Measurements from ENCODE around the gene ZSWIM1. TPM values are rescaled to one million over a fixed set of nuclear protein-coding genes. Genes with fewer than 3 reads are reported as not detected.

ZSWIM1 gene
- total and polyA plus RNA-seq, 11 donors: 3.9 to 16.3 (median 10.4) TPM

DNA sequence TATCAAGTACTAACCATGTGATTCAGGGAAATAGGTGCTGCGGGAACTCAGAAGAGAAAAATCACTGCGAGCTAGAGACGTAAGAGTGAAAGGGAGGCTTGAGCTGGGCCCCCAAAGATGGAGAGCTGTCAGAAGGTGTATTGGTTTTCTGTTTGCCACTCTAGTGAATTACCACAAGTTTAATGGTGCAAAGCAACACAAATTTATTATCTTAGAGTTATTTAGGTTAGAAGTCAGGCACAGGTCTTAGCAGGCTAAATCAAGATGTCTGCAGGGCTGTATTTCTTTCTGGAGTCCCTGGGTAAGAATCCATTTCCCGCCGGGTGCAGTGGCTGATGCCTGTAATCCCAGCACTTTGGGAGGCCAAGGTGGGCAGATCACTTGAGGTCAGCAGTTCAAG, 21.1 kb upstream of the ZSWIM1 start:
- 95 to 98% (median 96%) methylated on average over 5 of the region's 5 CpGs for WGBS, 4 donors
- DNase-seq (no peak), ATAC-seq (no peak)
- no peak overlapping the region for H3K27ac ChIP-seq
- intact Hi-C loops (cut with DNase I): no loop called here
- TF ChIP-seq POLR2A (IDR thresholded peaks at IDR 0.05): no peak
- TF ChIP-seq, protein P1, sequence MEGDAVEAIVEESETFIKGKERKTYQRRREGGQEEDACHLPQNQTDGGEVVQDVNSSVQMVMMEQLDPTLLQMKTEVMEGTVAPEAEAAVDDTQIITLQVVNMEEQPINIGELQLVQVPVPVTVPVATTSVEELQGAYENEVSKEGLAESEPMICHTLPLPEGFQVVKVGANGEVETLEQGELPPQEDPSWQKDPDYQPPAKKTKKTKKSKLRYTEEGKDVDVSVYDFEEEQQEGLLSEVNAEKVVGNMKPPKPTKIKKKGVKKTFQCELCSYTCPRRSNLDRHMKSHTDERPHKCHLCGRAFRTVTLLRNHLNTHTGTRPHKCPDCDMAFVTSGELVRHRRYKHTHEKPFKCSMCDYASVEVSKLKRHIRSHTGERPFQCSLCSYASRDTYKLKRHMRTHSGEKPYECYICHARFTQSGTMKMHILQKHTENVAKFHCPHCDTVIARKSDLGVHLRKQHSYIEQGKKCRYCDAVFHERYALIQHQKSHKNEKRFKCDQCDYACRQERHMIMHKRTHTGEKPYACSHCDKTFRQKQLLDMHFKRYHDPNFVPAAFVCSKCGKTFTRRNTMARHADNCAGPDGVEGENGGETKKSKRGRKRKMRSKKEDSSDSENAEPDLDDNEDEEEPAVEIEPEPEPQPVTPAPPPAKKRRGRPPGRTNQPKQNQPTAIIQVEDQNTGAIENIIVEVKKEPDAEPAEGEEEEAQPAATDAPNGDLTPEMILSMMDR (IDR thresholded peaks at IDR 0.05): no peak
- H3K36me3 ChIP-seq: peaks cover 0 to 3% (median 0%) of the 10 kb centered on the region in 9 donors
- no peaks in the 10 kb centered on the region for H3K27me3 ChIP-seq
- no peaks in the 10 kb centered on the region for H3K9me3 ChIP-seq
- H3K4me1 ChIP-seq: peaks cover 3 to 33% (median 27%) of the 10 kb centered on the region in 12 donors
- H3K4me3 ChIP-seq: no peak overlapping the region

DNA sequence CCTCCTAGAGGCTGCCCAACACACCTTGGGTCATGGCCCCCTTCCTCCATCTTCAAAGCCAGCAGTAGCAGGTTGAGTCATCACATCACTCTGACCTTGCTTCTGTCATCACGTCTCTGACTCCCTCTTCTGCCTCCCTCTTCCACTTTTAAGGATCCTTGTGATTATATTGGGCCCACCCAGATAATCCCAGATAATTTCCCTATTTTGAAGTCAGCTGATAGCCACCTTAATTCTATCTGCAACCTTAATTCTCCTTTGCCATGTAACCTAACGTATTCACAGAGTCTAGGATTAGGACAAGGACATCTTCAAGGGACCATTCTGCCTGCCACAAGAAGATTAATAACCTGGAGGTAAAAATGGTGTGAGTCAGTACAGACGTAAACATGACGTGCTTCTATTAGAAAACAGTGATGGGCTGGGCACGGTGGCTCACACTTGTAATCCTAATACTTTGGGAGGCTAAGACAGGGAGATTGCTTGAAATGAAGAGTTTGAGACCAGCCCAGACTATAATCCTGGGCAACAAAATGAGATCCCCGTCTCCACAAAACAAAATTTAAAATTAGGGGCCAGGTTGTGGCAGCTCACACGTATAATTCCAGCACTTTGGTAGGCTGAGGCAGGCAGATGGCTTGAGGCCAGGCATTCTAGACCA, 20.3 kb upstream of the ZSWIM1 start:
- Histone ChIP-seq H3K4me1 (peaks cover 3 to 25% (median 19%) of the 10 kb centered on the region in 12 donors), H3K27ac (no peak overlapping the region), H3K27me3 (no peaks in the 10 kb centered on the region), H3K9me3 (no peaks in the 10 kb centered on the region), H3K36me3 (no peaks in the 10 kb centered on the region), H3K4me3 (no peak overlapping the region)
- intact Hi-C loops (cut with DNase I): no loop called here
- 65 to 78% (median 74%) methylated on average over 7 of the region's 7 CpGs for WGBS, 4 donors
- ATAC-seq: no peak
- no peak for DNase-seq
- no peak for TF ChIP-seq POLR2A (IDR thresholded peaks at IDR 0.05)
- TF ChIP-seq, protein P1 (IDR thresholded peaks at IDR 0.05): no peak

DNA sequence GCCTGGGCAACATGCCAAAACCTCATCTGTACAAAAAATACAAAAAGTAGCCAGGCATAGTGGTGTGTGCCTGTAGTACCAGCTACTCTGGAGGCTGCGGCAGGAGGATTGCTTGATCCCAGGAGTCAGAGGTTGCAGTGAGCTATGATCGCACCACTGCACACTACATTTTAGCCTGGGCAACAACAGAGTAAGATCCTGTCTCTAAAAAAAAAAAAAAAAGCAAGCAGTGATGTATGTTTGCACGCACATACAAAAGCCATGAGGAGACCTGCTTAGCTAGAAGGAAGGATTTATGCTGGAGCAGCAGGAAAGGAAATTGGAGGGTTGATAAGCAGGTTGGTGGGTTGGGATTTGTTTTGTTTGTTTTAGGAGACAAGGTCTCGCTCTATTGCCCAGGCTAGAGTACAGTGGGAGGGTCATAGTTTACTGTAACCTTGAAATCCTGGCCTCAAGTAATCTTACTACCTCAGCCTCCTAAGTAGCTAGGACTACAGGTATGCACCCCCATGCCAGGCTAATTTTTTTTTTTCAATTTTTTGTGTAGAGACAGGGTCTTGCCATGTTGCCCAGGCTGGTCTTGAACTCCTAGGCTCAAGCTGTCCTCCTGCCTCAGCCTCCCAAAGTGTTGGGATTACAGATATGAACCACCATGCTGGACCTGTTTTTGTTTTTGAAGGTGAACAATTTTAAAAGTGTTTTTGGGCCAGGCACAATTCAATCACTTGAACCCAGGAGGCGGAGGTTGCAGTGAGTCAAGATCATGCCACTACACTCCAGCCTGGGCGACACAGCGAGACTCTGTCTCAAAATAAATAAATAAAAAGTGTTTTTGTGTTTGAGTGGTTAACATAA, 19.6 kb upstream of the ZSWIM1 start:
- TF ChIP-seq, protein P1 (IDR thresholded peaks at IDR 0.05): no peak
- TF ChIP-seq POLR2A (IDR thresholded peaks at IDR 0.05): no peak
- WGBS, 4 donors: 91 to 95% (median 93%) methylated on average over 7 of the region's 7 CpGs

More for the DNA sequence above, 19.6 kb upstream of the ZSWIM1 start:
- intact Hi-C loops (cut with DNase I): no loop called here
- DNase-seq (no peak), ATAC-seq (no peak)
- no peaks in the 10 kb centered on the region for H3K27me3 ChIP-seq
- H3K36me3 ChIP-seq: no peaks in the 10 kb centered on the region
- no peak overlapping the region for H3K27ac ChIP-seq
- H3K9me3 ChIP-seq: no peaks in the 10 kb centered on the region
- H3K4me3 ChIP-seq: no peak overlapping the region
- H3K4me1 ChIP-seq: peaks cover 0 to 17% (median 12%) of the 10 kb centered on the region in 12 donors

Data from heart left ventricle (tissue), 16 donors.